ENCODE data around the gene TECTB.

Gene TECTB

DNA sequence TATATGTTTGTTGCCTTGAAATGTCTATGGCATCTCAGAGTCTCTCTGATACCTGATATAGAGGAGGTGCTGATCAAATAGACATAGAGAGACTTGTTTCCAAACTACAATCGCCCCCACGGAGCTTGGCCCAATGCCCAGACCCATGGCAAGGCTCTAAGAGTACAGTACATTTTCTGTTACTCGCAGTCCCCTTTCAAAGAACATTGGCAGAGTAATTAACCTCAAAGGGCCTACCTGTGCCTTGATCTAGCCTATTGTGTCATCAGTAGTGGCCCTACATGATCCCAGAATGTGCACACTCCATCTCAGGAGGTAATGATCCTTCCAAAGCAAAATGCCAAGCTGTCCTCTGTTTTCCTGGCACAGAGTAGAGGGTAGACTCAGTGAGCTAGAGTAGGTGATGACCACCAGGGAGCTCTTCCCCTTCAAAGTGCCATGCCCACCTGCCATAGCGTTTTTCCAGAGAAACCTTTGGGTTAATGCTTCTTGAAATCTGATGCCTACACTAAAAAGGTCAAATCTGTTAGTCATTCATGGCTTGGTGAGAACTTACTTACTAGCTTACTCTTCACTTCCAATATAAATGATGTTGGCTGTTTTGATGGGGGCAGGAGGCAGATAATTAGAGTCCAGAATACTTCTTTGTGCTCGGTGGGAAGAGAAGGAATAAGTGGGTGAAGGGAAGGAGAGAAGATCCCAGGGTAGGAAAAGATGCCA is 49.5 kb downstream of the TECTB start:
- no peaks in the 10 kb centered on the region for H3K9me3 ChIP-seq (ENCODE audit: low read length)
- no peaks in the 10 kb centered on the region for H3K27me3 ChIP-seq (ENCODE audit: insufficient read depth, low read length)
- peaks cover 17% of the 10 kb centered on the region for H3K4me1 ChIP-seq (ENCODE audit: insufficient read depth, low read length)

DNA sequence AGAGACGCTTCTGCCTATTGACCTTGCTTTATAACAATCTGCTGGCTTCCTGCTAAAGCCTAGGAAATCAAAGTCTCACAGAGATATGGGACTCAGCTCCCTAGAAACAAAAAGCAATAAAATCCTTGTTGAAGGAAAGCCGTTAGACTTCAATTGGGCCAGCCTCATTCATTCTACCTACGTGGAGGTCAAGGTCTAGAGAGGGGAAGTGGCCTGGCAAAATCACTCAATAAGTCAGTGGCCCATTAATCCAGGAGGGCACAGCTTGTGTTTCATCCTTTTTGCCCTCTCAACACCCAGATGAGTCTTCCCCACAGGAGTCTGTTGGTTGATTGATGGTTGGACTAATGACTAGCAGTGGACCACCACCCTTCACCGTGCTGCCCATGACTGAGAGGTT is 50.3 kb downstream of the TECTB start:
- H3K9me3 ChIP-seq (ENCODE audit: low read length) = no peaks in the 10 kb centered on the region
- no peak overlapping the region for H3K4me3 ChIP-seq (ENCODE audit: low read length)
- no peak overlapping the region for H2AFZ ChIP-seq (ENCODE audit: low read depth, low read length)
- peaks cover 17% of the 10 kb centered on the region for H3K4me1 ChIP-seq (ENCODE audit: insufficient read depth, low read length)
- H3K36me3 ChIP-seq (ENCODE audit: insufficient read depth, low read length) = no peaks in the 10 kb centered on the region
- no peaks in the 10 kb centered on the region for H3K27me3 ChIP-seq (ENCODE audit: insufficient read depth, low read length)

More for the DNA sequence above, 49.5 kb downstream of the TECTB start:
- no peaks in the 10 kb centered on the region for H3K36me3 ChIP-seq (ENCODE audit: insufficient read depth, low read length)
- H3K4me3 ChIP-seq (ENCODE audit: low read length) = no peak overlapping the region
- no peak overlapping the region for H2AFZ ChIP-seq (ENCODE audit: low read depth, low read length)

DNA sequence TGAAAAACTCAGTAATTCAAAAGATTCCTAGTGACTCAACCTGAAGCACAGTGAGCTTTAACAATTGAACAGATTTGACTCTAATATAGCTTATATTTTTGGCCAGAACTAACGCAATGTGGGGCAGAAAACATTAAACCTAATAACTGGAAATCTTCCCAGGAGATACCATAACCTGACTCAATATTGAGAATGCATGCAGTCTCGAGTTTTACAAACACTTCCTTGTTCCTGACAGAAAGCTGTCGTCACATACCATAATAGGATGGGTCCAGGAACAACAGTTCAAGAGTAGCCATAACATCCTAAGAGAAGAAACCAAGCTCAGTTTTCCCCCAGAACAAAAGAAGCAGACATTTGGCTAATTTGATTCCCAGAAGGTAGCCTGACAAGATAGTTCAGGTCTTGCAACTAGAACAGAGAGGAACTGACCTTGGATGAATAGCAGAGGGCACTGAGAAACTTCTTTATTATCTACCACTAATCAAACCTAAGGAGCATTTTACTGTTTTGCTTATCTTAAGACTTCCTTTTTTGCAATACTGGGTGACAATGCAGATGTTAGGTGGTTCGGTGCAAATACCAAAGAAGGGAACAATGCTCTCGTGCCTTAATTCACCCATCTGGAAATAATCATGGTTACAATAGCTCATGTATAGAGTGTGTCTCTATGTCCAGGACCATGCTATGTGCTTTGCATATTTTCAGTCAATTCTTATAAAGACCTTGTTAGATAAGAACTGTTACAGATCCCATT is 52.1 kb downstream of the TECTB start:
- Histone ChIP-seq H3K27me3 (ENCODE audit: insufficient read depth, low read length) (no peaks in the 10 kb centered on the region), H3K4me1 (ENCODE audit: insufficient read depth, low read length) (peaks cover 17% of the 10 kb centered on the region), H3K9me3 (ENCODE audit: low read length) (no peaks in the 10 kb centered on the region), H3K36me3 (ENCODE audit: insufficient read depth, low read length) (no peaks in the 10 kb centered on the region), H2AFZ (ENCODE audit: low read depth, low read length) (no peak overlapping the region), H3K4me3 (ENCODE audit: low read length) (no peak overlapping the region)

DNA sequence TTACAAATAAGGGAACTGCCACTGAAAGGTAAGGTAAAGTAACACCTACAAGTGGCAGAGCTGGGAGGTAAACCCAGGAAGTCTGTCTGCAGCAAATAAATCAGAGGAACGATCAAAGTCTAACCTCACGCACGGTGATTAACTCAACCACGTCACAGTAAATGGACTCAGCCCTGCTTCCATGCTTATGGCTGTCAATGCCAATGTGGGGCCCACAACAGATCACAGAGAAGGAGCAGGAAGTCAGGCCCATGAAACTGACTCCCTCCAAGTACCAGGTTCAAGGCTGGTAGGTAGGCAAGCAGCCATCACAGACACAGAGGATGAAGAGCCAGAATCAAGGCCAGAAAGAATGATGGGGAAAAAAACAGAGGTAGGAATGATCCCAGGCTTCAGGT is 52.7 kb downstream of the TECTB start:
- no peaks in the 10 kb centered on the region for H3K36me3 ChIP-seq (ENCODE audit: insufficient read depth, low read length)
- H3K4me1 ChIP-seq (ENCODE audit: insufficient read depth, low read length) = peaks cover 17% of the 10 kb centered on the region
- H2AFZ ChIP-seq (ENCODE audit: low read depth, low read length) = no peak overlapping the region
- H3K9me3 ChIP-seq (ENCODE audit: low read length) = no peaks in the 10 kb centered on the region
- no peak overlapping the region for H3K4me3 ChIP-seq (ENCODE audit: low read length)
- no peaks in the 10 kb centered on the region for H3K27me3 ChIP-seq (ENCODE audit: insufficient read depth, low read length)

DNA sequence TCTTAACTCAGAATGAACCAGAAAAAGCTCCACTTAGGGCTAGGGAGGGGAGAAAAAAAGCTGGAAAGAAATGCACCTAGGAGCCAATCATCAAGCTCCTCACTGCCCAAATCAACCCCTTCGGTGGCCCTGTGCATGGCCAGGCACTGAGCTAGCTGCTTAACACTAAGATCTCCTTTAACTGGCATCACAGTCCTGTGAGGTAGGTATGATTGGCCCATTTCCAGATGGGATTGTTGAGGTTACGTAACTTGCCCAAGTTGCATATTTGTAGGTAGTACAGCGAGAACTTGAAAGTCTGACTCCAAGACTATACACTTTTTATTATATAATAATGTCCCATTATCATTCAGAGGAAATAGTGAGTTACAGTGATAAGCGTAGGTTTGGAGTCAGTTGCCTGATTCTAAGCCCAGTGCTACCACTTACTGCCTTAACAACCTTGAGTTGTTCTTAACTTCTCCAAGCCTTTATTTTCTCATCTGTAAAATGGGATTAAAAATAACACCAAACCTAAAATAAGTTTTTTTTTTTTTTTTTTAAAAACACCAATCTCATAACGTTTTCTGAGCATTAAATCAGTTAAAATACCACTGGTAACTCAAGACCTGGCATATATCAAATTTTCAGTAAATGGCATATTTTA is 53.5 kb downstream of the TECTB start:
- H3K4me3 ChIP-seq (ENCODE audit: low read length) = no peak overlapping the region
- no peaks in the 10 kb centered on the region for H3K27me3 ChIP-seq (ENCODE audit: insufficient read depth, low read length)
- H3K4me1 ChIP-seq (ENCODE audit: insufficient read depth, low read length) = peaks cover 17% of the 10 kb centered on the region
- no peak overlapping the region for H2AFZ ChIP-seq (ENCODE audit: low read depth, low read length)
- no peaks in the 10 kb centered on the region for H3K36me3 ChIP-seq (ENCODE audit: insufficient read depth, low read length)
- H3K9me3 ChIP-seq (ENCODE audit: low read length) = no peaks in the 10 kb centered on the region

DNA sequence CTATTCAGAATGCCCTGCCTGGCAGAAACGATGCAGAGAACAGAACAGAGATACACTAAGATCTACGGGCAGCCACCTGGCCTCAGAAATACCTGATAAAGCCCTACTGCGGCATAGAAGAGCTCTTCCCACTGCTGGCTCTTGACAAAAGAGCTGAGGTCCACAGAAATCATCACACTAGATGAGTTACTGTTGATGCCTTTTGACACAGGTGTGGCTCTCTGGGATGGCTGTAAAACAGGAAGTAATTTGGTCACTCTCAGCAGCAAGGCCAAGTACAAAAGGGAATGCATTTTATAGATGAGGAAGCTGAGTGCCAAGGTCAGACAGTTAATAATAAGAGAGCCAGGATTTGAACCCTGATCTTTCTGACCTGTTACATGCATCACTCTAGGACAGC is 55.8 kb downstream of the TECTB start:
- H2AFZ ChIP-seq (ENCODE audit: low read depth, low read length) = no peak overlapping the region
- H3K4me1 ChIP-seq (ENCODE audit: insufficient read depth, low read length) = peaks cover 17% of the 10 kb centered on the region
- no peaks in the 10 kb centered on the region for H3K27me3 ChIP-seq (ENCODE audit: insufficient read depth, low read length)
- no peaks in the 10 kb centered on the region for H3K36me3 ChIP-seq (ENCODE audit: insufficient read depth, low read length)
- no peaks in the 10 kb centered on the region for H3K9me3 ChIP-seq (ENCODE audit: low read length)
- no peak overlapping the region for H3K4me3 ChIP-seq (ENCODE audit: low read length)

DNA sequence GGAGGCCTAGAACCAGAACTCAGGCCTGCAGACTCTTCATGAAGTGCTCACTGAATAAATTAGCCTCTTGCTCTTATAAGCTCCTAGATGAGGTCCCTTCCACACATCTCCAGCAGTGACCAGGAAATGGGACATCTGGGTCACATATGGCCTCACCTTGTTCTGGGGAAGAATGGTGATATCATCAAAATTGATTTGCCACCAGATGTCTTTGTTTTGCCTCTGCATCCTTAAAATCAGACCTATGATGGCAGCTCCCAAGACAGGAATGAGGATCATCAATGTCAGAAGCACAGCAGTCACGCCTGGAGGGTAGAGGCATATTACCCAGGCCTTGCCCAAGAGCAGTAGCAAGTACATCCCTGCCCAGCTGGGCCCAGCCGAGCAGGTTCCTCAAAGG is 57.4 kb downstream of the TECTB start:
- H2AFZ ChIP-seq (ENCODE audit: low read depth, low read length) = no peak overlapping the region
- H3K4me3 ChIP-seq (ENCODE audit: low read length) = no peak overlapping the region
- H3K4me1 ChIP-seq (ENCODE audit: insufficient read depth, low read length) = peaks cover 9% of the 10 kb centered on the region
- H3K9me3 ChIP-seq (ENCODE audit: low read length) = no peaks in the 10 kb centered on the region
- no peaks in the 10 kb centered on the region for H3K27me3 ChIP-seq (ENCODE audit: insufficient read depth, low read length)
- no peaks in the 10 kb centered on the region for H3K36me3 ChIP-seq (ENCODE audit: insufficient read depth, low read length)

DNA sequence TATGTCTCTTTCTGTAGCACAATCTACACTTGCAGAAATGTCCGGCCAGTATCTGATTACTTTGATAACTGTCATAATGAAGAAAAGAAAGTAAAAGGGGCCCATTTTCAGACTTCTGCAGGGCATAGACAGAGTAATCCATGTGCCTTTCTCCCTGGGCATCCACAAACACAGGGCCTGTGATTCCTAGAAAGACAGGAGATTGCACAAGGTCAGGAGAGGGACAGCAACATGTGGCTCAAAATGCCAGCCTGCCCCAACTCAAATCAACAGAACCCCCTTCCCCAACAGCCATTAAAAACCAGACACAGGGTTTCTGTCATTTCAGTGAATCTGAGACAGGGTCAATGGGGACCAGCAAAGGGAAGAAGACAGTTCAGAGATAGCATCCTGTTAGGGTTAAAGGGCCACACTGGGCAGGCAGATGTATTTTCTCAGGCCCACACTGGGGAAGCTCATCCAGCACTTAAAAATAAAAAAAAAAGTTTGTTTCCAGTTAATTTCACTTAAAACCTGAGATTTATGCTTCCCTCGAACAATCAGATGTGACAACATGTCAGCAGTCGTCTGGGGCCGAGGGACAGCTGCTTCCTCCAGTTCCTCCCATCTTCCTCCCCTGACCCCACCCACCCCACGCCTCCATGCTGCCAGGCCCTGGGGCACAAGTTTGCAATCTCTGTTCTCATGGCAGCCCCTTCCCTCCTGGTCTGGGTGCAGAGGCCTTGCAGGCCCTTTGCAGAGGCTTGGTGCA is 60.0 kb downstream of the TECTB start:
- Histone ChIP-seq H2AFZ (ENCODE audit: low read depth, low read length) (no peak overlapping the region), H3K27me3 (ENCODE audit: insufficient read depth, low read length) (no peaks in the 10 kb centered on the region), H3K9me3 (ENCODE audit: low read length) (no peaks in the 10 kb centered on the region), H3K36me3 (ENCODE audit: insufficient read depth, low read length) (no peaks in the 10 kb centered on the region), H3K4me1 (ENCODE audit: insufficient read depth, low read length) (no peaks in the 10 kb centered on the region), H3K4me3 (ENCODE audit: low read length) (no peak overlapping the region)

DNA sequence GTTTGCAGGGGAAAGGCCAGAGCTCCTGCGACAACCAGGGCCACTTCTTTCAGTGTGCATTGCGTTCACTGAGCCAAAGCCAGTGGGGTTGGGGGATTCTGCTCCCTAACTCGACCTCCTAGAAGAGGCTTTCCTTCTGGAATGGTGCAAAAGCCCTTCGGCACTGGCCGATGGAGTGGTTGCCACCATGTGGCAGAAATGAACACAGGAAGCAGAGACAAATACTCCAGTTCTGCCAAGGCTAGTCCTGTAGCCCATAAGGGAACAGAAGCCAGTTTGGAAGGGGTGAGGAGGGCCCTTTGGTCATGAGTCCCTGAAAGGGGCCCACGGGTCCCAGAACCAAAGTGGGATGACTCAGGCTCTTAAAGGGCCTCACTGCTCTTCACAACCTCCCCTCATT is 61.1 kb downstream of the TECTB start:
- Histone ChIP-seq H3K9me3 (ENCODE audit: low read length) (no peaks in the 10 kb centered on the region), H3K4me1 (ENCODE audit: insufficient read depth, low read length) (peaks cover 1% of the 10 kb centered on the region), H2AFZ (ENCODE audit: low read depth, low read length) (no peak overlapping the region), H3K4me3 (ENCODE audit: low read length) (no peak overlapping the region), H3K36me3 (ENCODE audit: insufficient read depth, low read length) (no peaks in the 10 kb centered on the region), H3K27me3 (ENCODE audit: insufficient read depth, low read length) (no peaks in the 10 kb centered on the region)

DNA sequence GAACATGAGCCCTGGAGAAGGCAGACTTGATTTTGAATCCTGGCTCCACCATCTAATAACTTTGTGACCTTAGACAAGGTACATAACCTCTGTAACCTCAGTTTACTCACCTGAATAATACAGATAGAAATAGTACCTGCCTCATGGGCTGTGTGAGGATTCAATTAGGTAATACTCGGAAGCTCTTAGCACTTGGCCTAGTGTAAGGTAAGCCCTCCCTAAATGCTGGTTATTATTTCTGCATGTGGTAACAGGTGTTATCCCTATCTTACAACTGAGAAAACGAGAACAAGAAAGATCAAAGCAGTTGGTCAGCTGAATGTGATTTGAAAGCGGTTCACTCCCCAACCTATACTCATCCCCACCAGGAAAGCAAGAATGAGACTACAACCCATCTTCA is 62.0 kb downstream of the TECTB start:
- Histone ChIP-seq H3K9me3 (ENCODE audit: low read length) (no peaks in the 10 kb centered on the region), H2AFZ (ENCODE audit: low read depth, low read length) (no peak overlapping the region), H3K4me1 (ENCODE audit: insufficient read depth, low read length) (peaks cover 2% of the 10 kb centered on the region), H3K27me3 (ENCODE audit: insufficient read depth, low read length) (no peaks in the 10 kb centered on the region), H3K4me3 (ENCODE audit: low read length) (no peak overlapping the region), H3K36me3 (ENCODE audit: insufficient read depth, low read length) (no peaks in the 10 kb centered on the region)

DNA sequence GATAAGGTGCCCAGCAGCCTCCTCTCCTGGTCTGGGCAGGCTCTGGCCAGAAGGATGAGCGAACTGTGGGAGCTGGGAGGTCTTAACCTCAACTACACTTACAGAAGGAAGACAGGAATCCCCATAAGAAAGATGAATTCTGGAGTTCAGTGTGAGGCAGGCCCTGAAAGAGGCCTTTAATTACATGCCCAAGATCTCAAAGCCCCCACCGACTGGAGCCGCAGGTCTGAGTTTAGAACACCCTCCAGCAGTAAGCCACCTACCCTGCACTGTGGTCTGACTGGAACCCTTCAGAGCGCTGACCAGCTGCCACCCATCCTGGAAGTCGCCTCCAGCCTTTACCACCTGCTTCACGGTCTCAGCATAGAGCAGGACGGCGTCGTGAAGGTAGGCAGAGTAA is 62.5 kb downstream of the TECTB start:
- no peaks in the 10 kb centered on the region for H3K27me3 ChIP-seq (ENCODE audit: insufficient read depth, low read length)
- no peaks in the 10 kb centered on the region for H3K9me3 ChIP-seq (ENCODE audit: low read length)
- H3K4me1 ChIP-seq (ENCODE audit: insufficient read depth, low read length) = peaks cover 2% of the 10 kb centered on the region
- no peaks in the 10 kb centered on the region for H3K36me3 ChIP-seq (ENCODE audit: insufficient read depth, low read length)
- H3K4me3 ChIP-seq (ENCODE audit: low read length) = no peak overlapping the region
- H2AFZ ChIP-seq (ENCODE audit: low read depth, low read length) = no peak overlapping the region

DNA sequence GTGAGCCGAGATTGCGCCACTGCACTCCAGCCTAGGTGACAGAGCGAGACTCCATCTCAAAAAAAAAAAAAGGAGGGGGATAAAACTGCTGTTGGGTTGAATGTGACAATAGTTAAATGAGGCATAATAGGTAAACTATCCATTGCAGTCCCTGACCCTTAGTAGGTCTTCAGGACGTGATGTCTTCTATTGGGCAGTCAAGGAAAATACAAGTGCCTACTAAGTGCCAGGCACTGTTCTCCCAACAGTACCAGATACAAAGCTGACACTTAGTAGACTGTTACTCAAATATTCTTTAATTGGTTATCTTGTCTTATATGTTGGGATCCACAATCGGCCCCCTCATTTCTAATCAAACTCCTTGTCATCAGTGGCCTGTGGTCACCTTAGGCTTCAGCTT is 63.6 kb downstream of the TECTB start:
- Histone ChIP-seq H3K36me3 (ENCODE audit: insufficient read depth, low read length) (no peaks in the 10 kb centered on the region), H3K27me3 (ENCODE audit: insufficient read depth, low read length) (no peaks in the 10 kb centered on the region), H3K4me1 (ENCODE audit: insufficient read depth, low read length) (peaks cover 2% of the 10 kb centered on the region), H2AFZ (ENCODE audit: low read depth, low read length) (no peak overlapping the region), H3K9me3 (ENCODE audit: low read length) (no peaks in the 10 kb centered on the region), H3K4me3 (ENCODE audit: low read length) (no peak overlapping the region)

Measured in neuron (in vitro differentiated cells).